ENCODE results near the gene EEF2KMT. TPM values are rescaled to one million over a fixed set of nuclear protein-coding genes. Genes with fewer than 3 reads are reported as not detected.
"Not testable (repeated sequence)": the region's sequence is repeated elsewhere in the genome, so short reads cannot be mapped to it uniquely, and the experiment has no call there.

The EEF2KMT gene
- total RNA-seq, 4 donors from 2014 or later, result 1.0 to 13.2 (median 8.5) TPM

DNA sequence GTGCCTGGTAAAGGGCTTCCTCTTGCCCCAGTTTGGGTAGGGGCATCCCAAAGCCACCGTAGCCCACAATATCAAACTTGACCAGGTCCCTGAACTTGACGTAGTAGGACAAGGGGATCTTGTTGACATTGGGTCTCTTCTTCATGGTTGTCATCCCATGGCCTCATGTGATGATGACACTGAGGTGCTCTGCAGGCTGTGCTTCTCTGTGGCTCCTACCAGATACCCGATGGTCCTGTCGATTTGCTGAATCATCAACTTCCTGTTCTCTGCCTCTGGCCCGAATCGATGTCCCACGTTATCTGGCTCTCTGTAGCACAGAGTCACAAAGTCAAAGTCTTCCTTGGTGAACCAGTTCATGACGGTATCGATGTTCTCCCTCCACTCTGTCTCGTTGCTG is 13.3 kb upstream of the EEF2KMT start:
- H3K4me3 ChIP-seq; H3K9me3 ChIP-seq; H3K4me1 ChIP-seq; H3K27ac ChIP-seq; H3K36me3 ChIP-seq; H3K27me3 ChIP-seq; intact Hi-C loops (cut with DNase I; ENCODE audit: low total_unique reads); DNase-seq: not testable (repeated sequence)

DNA sequence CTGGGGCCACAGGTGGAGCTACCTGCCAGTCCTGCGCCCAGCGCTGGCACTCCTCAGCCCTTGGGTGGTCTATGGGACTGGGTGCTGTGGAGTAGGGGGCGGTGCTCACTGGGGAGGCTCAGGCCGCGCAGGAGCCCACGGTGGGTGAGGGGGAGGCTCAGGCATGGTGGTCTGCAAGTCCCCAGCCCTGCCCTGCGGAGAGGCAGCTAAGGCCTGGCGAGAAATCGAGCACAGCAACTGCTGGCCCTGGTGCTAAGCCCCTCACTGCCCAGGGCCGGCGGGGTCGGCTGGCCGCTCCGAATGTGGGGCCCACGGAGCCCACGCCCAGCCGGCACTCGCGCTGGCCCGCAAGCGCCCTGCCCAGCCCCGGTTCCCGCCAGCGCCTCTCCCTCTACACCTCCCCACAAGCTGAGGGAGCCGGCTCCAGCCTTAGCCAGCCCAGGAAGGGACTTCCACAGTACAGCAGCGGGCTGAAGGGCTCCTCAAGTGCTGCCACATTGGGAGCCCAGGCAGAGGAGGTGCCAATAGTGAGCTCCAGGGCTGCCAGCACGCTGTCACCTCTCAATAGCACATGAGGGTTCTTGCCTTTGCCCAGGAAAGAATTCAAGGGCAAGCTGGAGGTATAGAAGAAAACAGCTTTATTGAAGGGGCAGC is 11.0 kb upstream of the EEF2KMT start:
- Histone ChIP-seq H3K27ac (no peak overlapping the region), H3K9me3 (no peaks in the 10 kb centered on the region), H3K36me3 (no peaks in the 10 kb centered on the region), H3K4me3 (no peak overlapping the region), H3K4me1 (no peaks in the 10 kb centered on the region), H3K27me3 (no peaks in the 10 kb centered on the region)
- TF ChIP-seq, protein P1, sequence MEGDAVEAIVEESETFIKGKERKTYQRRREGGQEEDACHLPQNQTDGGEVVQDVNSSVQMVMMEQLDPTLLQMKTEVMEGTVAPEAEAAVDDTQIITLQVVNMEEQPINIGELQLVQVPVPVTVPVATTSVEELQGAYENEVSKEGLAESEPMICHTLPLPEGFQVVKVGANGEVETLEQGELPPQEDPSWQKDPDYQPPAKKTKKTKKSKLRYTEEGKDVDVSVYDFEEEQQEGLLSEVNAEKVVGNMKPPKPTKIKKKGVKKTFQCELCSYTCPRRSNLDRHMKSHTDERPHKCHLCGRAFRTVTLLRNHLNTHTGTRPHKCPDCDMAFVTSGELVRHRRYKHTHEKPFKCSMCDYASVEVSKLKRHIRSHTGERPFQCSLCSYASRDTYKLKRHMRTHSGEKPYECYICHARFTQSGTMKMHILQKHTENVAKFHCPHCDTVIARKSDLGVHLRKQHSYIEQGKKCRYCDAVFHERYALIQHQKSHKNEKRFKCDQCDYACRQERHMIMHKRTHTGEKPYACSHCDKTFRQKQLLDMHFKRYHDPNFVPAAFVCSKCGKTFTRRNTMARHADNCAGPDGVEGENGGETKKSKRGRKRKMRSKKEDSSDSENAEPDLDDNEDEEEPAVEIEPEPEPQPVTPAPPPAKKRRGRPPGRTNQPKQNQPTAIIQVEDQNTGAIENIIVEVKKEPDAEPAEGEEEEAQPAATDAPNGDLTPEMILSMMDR (IDR thresholded peaks at IDR 0.05), result no peak
- TF ChIP-seq POLR2A (IDR thresholded peaks at IDR 0.05), result no peak
- no peak for DNase-seq
- intact Hi-C loops (cut with DNase I; ENCODE audit: low total_unique reads), result no loop called here

DNA sequence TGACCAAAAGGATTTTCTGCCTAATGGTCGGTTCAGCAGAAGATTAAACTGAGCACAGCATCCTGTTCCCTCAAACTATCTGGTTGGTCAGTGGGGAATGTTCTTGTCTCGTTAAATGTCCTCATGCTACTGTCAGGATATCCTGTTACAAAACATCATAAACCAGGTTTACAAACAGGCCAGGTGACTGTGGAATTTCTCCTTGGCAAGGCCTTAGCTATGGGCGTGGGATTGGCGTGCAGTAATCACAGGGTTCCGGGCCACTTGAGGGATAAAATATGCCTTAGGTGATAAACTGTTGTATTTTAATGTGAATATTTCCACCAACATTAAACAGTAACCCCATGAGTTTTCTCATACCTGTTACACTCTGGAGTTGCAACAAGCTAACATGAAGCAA is 7.4 kb upstream of the EEF2KMT start:
- H3K27me3 ChIP-seq; H3K9me3 ChIP-seq; H3K4me3 ChIP-seq; H3K27ac ChIP-seq; DNase-seq; intact Hi-C loops (cut with DNase I; ENCODE audit: low total_unique reads); H3K36me3 ChIP-seq; H3K4me1 ChIP-seq: not testable (repeated sequence)

DNA sequence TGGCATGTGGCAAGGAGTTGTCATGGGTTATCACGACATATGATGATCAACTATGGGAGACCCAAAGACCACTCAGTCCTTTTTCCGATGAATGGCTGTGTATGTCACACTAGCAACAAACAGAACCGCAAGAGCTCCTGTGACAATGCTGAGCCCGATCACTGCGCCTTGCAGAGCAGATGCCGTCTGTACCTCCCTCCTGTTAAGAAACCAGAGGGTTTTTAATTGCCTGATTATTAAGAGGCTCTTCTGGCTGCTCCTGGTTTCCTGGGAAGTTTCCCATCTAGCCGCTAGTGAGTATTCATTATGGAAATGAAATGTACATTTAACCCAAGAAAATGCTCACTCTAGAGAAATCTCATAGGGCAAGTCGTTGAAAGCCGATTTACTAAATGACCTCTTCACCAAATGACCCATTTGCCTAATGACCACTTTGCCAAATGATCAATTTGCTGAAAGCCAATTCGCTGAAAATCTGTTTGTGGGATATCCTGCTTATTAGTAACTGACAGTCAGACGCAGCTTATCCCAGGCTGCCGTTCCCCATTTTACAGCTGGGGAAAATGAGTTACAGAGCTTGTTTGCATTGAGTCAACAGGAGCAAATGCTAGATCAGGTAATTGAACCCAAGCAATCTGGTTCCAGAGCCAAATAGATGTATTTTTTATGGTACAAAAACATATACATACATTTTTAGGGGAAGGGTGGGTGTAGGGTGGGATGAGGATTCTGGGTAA is 5.9 kb upstream of the EEF2KMT start:
- H3K36me3 ChIP-seq; H3K27ac ChIP-seq; H3K4me3 ChIP-seq; H3K9me3 ChIP-seq; intact Hi-C loops (cut with DNase I; ENCODE audit: low total_unique reads); DNase-seq; H3K27me3 ChIP-seq; H3K4me1 ChIP-seq: not testable (repeated sequence)

DNA sequence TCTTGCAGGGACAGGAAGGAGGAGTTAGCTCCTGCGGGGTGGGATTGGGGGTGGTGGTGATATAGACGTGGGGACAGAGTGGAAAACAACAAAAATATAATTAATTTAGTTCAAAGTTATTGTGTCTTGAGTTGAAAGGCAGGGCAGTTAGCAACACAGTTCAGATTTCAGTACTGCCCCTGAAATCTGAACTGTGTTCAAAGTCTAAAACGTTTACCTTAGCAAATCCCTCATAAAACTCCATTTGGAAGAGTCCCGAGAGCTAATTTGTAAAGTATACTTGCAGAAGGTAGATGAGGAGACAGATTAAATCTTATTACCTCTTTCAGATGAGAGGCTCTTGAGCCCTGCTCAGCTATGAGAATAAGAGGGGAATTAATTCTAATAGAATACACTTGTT is 1.6 kb upstream of the EEF2KMT start:
- H3K27ac ChIP-seq, result peak overlapping the region; percentile 84 to 94
- H3K4me3 ChIP-seq; H3K4me1 ChIP-seq; DNase-seq; H3K27me3 ChIP-seq; H3K36me3 ChIP-seq; intact Hi-C loops (cut with DNase I; ENCODE audit: low total_unique reads); H3K9me3 ChIP-seq: not testable (repeated sequence)

DNA sequence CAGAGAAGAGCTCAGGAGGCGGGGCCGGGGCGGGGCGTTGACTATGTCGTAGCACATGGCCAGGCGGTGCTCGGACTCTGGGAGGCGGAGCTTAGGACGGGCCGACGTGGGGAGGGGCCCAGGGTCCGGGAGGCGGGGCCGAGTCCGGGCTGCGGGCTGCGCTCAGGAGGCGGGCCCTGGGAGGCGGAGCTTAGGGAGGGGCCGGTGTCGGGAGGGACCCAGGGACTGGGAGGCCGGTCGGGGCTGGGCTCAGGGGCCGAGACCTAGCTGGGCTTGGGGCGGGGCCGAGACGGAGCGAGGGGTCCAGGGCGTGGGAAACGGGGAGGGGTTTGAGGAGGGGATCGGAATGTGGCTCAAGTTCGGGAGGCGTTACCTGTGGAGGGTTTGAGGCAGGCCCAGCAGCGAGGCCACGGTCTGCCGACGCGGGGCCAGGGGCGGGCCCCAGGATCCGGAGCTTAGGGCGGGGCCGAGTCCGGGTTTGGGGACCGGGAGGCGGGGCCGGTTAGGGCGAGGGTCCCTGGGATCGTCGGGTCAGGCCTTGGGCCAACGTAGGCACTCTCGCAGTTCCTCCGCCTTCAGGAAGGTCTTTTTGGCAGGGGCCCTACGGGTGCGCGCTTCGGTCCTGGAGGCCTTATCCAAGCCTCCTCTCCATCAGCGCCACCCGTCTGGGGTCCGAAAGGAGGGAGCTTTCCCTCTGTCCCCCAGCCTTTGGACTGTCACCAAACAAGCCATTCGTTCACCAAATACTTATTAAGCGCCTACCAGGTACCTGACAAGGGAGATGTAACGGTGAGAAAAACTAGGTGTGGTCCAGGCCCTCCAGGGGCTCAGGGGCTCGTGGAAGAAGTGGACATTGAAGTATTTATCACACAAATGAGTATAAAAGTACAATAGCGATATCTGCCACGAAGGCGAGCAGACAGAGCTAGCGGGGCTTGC is 895 bp upstream of the EEF2KMT start:
- TF ChIP-seq POLR2A (IDR thresholded peaks at IDR 0.05), result peak in 1 of 2 donors; percentile 45
- intact Hi-C loops (cut with DNase I; ENCODE audit: low total_unique reads); H3K27me3 ChIP-seq; H3K36me3 ChIP-seq; H3K4me1 ChIP-seq; H3K9me3 ChIP-seq: not testable (repeated sequence)
- DNase-seq, result peak; percentile 78 to 87
- H3K4me3 ChIP-seq, result peak overlapping the region; percentile 85 to 86
- peak overlapping the region; percentile 84 to 94 for H3K27ac ChIP-seq

DNA sequence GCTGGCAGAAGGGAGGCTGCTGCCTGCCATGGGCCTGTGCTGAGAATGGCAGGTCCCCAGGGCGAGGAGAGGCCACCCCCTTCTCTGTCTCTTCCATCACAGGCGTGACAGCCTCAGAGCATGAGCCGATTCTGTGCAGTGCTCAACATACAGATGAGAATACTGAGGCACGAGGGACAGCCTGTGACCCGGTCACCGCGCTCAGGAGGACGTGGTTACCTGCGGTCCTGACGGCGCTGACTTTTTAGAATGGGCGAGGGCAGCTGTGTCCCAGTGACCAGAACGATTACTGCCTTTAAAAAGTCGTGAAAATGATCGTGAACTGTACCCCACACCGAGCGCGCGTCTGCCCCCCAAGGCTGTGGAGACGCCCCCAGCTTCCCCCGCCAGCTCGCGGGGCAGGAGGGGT is 530 bp downstream of the EEF2KMT start:
- peak overlapping the region; percentile 85 to 86 for H3K4me3 ChIP-seq
- H3K27ac ChIP-seq, result peak overlapping the region; percentile 70 to 81
- H3K27me3 ChIP-seq; H3K4me1 ChIP-seq; H3K36me3 ChIP-seq; intact Hi-C loops (cut with DNase I; ENCODE audit: low total_unique reads); H3K9me3 ChIP-seq: not testable (repeated sequence)
- DNase-seq, result peak in 1 of 2 donors; percentile 31

DNA sequence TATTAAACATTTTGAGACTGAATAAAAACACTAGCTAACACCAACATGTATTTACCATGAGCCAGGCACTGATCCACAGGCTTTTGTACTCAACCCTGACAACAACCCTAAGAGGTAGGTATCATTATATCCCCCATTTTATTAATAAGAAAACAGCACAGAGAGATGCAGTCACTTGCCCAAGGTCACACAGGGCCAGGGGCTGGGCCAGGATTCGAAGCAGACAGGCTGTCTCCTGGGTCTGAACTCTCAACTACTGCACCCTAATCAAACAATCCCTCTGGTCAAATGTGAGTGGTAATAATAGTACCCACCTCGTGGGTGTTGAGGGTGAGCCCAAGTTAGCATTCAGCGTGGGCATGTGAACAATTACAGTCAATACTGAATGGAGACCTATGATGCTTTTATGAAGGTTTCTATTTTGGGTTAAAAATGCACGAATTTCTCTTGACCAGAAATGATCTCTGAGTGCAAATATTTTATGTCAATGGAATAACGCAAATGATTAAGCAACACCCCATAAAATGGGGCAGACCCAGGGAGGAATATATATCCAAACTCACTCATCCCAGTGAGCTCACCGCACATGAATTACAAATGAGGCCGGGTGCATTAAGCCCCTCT is 1.0 kb downstream of the EEF2KMT start:
- H3K9me3 ChIP-seq; DNase-seq; H3K4me1 ChIP-seq; H3K27me3 ChIP-seq; H3K36me3 ChIP-seq; intact Hi-C loops (cut with DNase I; ENCODE audit: low total_unique reads): not testable (repeated sequence)
- H3K27ac ChIP-seq, result peak overlapping the region in 1 of 2 donors; percentile 70
- H3K4me3 ChIP-seq, result peak overlapping the region; percentile 85 to 86

DNA sequence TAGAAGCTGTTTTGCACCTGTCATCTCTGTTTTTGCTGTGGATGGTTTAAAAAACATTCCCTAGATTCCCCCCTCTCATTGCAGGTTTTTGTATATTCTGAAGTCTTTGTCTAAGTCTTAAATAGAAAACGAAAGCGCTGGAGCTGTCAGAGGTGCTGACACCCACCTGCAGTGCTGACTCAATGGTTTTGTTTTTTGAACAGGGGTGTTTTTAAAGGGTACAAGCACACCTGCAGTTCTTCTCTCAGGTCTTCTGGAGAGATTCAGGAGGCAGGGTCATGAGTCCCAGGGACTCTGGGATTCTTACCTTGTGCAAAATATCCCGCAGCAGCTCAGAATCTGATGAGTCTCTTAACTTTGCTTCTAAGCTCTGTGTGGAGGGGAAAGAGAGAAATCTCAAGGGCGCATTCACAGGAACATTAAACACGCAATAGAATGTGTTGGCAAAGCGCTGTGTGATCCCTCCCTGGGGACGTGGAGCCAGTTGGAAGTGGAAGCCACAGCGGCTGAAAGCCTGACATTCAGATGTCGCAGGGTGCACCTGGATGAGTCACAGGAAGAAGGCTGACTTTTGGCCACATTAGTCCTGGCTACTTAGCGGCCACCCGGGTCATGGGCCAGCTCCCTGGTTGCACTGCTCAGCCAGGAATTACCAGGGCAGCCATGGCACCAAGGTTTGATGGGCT is 2.3 kb downstream of the EEF2KMT start:
- DNase-seq; H3K9me3 ChIP-seq; intact Hi-C loops (cut with DNase I; ENCODE audit: low total_unique reads); H3K27me3 ChIP-seq; H3K27ac ChIP-seq; H3K4me3 ChIP-seq; H3K36me3 ChIP-seq; H3K4me1 ChIP-seq: not testable (repeated sequence)

DNA sequence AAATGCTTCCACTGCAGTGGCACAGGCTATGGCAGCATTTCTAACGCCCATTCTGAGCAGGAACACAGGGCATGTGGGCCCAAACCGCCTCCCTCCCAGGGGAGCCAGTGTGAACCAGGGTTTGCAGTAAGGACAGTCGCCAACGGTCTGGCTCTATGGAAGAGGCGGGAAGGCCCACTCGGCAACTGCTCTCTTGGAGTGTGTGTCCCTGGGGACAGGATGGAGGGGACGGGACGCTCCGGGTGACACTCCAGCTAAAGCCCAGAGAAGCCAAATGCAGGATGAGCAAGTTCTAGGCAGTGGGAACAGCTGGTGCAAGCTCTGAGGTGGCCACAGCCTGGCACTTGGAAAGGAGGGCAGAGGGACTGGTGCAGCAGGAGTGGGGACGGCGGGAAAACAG is 3.8 kb downstream of the EEF2KMT start:
- H3K4me3 ChIP-seq; H3K27ac ChIP-seq; DNase-seq; H3K36me3 ChIP-seq; intact Hi-C loops (cut with DNase I; ENCODE audit: low total_unique reads); H3K9me3 ChIP-seq; H3K27me3 ChIP-seq; H3K4me1 ChIP-seq: not testable (repeated sequence)

DNA sequence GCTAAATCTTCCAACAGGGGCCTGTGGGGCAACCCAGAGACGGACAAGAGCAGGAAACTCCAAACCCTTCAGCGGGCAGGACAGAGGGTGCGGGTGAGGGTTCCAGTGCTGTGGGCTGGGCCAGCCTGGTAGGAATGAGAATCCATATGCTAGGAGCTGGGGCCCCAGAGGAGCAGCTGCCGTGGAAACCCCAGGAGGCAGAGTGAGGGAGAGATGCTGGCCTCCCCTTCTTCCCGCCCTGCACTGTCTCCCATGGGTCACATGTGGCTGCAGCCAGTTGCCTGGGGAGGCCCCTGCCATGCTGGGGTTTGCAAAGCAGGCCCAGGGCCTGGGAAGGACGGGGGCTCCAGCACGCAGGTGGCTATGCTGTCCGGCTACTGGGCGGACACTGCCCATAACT is 4.5 kb downstream of the EEF2KMT start:
- H3K36me3 ChIP-seq; H3K4me3 ChIP-seq; H3K27ac ChIP-seq; DNase-seq; intact Hi-C loops (cut with DNase I; ENCODE audit: low total_unique reads); H3K9me3 ChIP-seq; H3K27me3 ChIP-seq; H3K4me1 ChIP-seq: not testable (repeated sequence)

Data from uterus (tissue), 4 donors.